SKM-1 treated with dmso at 0.1 percent for 144 hours (cell line): Measurements from ENCODE around the gene PHLDA2.

Experiments
- DNase-seq: peaks from one replicate; lab custom pipeline; 2025; ENCODE audit not compliant: unreplicated experiment; lab: John Stamatoyannopoulos, UW

The PHLDA2 gene

DNA sequence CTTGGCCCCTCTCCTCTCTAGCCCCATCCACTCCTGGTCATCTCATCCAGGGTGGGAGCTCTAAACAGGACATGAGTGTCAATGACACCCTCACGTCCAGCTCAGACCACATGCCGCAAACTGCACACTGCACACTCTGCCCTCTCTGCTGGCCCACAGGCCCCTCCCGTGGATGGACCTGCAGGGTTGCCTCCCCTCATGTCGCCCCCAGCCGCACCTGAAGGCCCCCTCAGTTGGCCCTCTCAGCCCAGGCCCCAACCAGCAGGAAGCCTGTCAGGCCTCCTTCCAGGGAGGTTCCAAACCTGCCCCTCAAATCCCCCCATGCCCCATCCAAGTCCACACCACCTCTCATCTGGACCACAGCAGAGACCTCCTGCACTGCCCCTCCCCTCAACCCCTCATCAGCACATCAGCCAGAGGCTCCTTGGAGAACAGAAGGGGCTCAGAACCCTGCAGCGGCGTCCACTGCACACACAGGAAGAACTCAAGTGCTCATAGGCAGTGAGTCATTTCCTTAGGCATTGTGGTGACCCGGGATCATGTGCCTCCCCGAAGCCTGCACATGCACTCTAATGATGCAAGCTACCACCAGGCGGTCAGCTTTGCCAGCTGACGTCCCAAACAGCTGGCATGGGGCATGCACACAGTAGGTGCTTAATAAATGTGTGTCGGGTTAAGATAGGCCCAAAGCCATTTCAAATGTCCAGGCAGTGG lies 30.7 kb downstream of the PHLDA2 start:
- DNase-seq = peak; percentile 86

DNA sequence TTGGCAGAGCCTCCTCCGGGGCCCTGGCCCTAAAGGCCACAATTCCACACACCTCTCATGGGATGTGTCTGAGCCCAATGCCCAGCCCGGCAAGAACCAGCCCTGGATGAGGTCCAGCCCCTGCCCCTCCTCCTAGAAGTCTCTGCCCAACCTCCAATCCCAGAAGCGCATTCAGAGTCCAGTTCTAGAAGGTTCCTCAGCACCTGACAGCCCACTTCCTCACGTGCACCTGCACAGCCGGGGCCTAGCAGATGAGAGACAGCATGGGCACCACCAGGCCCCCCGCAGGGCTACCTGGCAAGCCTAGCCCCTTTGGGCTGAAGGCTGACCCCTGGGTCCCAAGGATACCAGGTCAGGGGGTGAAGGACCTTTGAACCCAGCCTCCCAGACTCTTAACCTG lies 32.2 kb downstream of the PHLDA2 start:
- no peak for DNase-seq

- no peak for DNase-seq
Observed at GRCh38 chr11:2896047-2896446, 33.2 kb downstream of the PHLDA2 start.

DNA sequence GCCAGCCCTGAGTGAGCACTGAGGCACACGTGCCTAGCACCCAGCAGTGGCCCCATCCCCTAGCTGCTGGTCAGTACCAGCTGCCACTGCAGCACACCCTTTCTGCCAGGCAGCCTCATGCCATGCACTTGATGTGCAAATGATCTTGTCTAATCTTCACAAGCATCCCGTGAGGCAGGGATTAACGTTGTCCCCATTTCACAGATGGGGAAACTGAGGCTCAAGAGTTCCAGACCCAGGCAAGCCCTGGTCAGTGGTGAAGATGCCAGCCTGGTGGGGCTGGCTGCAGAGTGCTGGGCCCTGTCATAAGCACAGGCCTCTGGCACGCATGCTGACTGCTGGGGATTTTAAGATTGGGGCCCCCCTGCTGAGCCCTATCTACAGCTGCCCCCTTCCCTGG lies 35.3 kb downstream of the PHLDA2 start:
- DNase-seq = no peak

DNA sequence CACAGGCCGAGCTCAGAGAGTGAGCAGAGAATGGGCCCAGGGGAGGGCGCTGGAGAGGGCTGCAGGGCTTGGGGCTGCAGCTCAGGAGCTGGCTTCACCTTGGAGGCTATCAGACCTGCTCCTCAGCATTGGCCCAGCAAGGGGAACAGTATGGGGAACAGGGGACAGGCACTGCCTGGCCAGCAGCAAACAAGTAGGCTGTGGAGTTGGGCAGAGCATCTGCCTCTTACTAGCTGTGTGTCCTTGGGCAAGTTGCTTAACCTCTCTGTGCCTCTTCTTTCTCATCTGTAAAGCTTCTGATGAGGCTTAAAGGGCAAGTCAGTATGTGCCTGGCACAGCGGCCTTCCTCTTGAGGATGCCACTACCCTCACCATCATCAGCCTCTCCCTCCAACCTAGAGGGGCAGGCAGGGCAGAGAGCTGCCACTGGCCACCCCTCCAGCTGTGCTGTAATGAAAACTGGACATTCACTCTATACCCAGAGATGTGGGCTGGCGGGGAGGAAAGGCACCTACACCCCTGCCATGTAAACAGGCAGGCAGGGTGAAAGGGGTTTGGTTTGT lies 36.2 kb downstream of the PHLDA2 start:
- DNase-seq = no peak

DNA sequence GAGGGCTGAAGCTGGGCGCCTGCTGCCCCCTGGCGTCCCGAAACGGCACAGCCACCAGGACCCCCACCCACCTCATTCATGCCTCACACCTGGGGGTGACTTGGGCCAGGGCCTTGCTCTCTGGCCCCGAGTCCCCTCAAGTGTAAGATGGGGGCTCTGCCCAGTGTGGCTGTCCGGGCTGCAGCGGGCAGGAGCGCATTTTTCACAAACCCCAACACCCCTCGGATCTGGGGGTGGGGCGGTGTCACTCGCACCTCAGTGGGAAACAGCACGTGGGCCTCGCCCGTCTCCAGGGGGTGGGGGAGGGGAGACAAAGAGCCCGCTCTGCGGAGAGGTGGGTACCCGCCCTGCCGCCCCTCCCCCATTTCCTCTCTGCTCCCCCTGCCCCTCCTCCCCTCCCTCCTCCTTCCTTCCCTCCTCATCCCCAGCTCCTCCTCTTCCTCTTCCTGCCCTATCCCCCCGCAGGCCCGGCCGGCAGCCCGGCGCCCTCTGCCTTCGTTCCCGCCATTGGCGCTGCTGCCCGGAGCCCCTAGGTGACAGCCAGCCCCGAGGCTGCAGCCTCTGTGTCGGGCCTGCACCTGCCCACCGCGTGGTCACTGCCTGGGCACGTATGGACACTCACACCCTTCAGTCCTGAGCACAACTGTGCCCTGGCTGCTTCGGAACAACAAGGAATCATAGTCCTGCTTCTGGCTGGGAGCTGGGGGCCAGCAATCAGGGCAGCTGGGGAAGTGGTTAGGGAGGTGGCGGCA lies 36.8 kb downstream of the PHLDA2 start:
- peak; percentile 75 for DNase-seq

GRCh38 chr11:2891326-2892214 lies 37.6 kb downstream of the PHLDA2 start:
- no peak for DNase-seq

GRCh38 chr11:2890466-2891294 lies 38.5 kb downstream of the PHLDA2 start:
- no peak for DNase-seq

- DNase-seq = no peak
Observed at GRCh38 chr11:2889362-2890273, 39.6 kb downstream of the PHLDA2 start.

- peak; percentile 49 for DNase-seq
Observed at GRCh38 chr11:2888266-2888968, 40.8 kb downstream of the PHLDA2 start.

- DNase-seq = no peak
Observed at GRCh38 chr11:2887515-2888195, 41.6 kb downstream of the PHLDA2 start.

DNA sequence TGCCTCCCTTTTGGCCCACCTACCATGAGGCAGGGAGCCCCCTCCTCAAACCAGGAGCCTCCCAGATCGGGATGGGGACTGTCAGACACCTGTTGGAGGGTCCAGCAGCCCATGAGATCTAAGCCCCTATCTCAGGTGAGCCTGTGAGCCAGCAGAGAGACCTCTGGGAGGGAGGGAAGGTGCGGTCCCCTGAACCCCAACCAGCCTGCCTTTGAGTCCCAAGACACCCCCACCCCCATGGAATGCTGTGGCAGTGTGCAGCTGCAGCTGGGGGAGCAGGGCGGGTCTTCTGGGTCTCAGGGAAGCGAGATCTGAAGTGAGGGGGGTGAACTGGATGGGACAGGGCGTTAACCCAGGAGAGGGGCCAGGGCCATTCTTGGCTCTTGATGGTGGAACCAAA lies 42.3 kb downstream of the PHLDA2 start:
- no peak for DNase-seq

- no peak for DNase-seq
Observed at GRCh38 chr11:2886191-2886894, 42.9 kb downstream of the PHLDA2 start.

DNA sequence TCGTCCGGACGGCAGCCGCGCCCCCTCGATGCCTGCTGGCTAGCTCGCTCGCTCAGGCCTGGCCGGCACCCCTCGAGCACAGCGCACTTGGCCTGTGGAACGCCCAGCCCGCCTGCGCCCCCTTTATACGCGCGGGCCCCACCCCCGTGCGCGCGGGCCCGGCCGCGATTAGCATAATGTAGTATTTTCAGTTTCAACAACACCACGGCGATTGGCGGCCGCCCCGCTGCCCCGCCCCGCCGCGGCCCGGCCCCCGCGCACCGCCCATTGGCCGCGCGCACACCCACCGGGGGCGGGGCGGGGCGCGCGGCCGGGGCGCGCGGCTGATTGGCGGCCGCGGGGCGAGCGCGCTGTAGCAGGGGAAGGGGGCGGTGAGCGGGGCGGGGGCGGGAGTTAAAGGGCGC lies 43.5 kb downstream of the PHLDA2 start, which contains the start of gene CDKN1C:
Gene CDKN1C, minus strand, starts transcription at position 98 of the 404 bp plus-strand sequence. CDS start 319 bp downstream, outside the sequence.
- peak; percentile 66 for DNase-seq

- DNase-seq = peak; percentile 15
Observed at GRCh38 chr11:2885017-2885677, 44.1 kb downstream of the PHLDA2 start.

- DNase-seq = no peak
Observed at GRCh38 chr11:2883979-2884815, 45.0 kb downstream of the PHLDA2 start.
